IMR-90 (cell line): Measurements from ENCODE around the gene SVEP1.

Experiments used
- MXI1 ChIP-seq: IDR thresholded peaks from 2 replicates; pipeline ENCODE4 v1.6.1; 2012; ENCODE audit warnings: low read depth, mild to moderate bottlenecking, low read length, moderate library complexity, borderline replicate concordance
- POLR2A ChIP-seq: IDR thresholded peaks from 2 replicates; pipeline ENCODE4 v1.6.1; 2012; ENCODE audit warnings: mild to moderate bottlenecking, low read depth, low read length
- TF ChIP-seq, protein P1 (sequence below): conservative IDR thresholded peaks from 2 replicates; pipeline ENCODE4 v1.5.1; 2012; ENCODE audit warnings: mild to moderate bottlenecking, low read depth, low read length, improper control_type of control experiment

- TF ChIP-seq, protein P1, sequence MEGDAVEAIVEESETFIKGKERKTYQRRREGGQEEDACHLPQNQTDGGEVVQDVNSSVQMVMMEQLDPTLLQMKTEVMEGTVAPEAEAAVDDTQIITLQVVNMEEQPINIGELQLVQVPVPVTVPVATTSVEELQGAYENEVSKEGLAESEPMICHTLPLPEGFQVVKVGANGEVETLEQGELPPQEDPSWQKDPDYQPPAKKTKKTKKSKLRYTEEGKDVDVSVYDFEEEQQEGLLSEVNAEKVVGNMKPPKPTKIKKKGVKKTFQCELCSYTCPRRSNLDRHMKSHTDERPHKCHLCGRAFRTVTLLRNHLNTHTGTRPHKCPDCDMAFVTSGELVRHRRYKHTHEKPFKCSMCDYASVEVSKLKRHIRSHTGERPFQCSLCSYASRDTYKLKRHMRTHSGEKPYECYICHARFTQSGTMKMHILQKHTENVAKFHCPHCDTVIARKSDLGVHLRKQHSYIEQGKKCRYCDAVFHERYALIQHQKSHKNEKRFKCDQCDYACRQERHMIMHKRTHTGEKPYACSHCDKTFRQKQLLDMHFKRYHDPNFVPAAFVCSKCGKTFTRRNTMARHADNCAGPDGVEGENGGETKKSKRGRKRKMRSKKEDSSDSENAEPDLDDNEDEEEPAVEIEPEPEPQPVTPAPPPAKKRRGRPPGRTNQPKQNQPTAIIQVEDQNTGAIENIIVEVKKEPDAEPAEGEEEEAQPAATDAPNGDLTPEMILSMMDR, result no peak
- TF ChIP-seq POLR2A (no peak), MXI1 (no peak)
Measured at GRCh38 chr9:110615498-110615897, 36.0 kb upstream of the SVEP1 start.
